Progenitor cell of endocrine pancreas (in vitro differentiated cells): ENCODE measurements around the gene MFAP4. TPM values are rescaled to one million over a fixed set of nuclear protein-coding genes. Genes with fewer than 3 reads are reported as not detected.

ENCODE experiments used
- DNase-seq: peaks from one replicate; pipeline ENCODE4 v3.0.0; 2021; ENCODE audit warnings: low spot score; ENCODE audit not compliant: unreplicated experiment
- H3K27ac Mint-ChIP-seq: 2 replicates; pipeline ENCODE4 v1.8.0; 2021; ENCODE audit warnings: mild to moderate bottlenecking, moderate library complexity, mixed read lengths
- H3K27me3 Mint-ChIP-seq: 2 replicates; pipeline ENCODE4 v1.8.0; 2021; ENCODE audit warnings: mixed read lengths
- H3K36me3 Mint-ChIP-seq: 2 replicates; pipeline ENCODE4 v1.8.0; 2022; ENCODE audit warnings: mixed read lengths; ENCODE audit not compliant: insufficient read depth
- H3K4me1 Mint-ChIP-seq: 2 replicates; pipeline ENCODE4 v1.8.0; 2021; ENCODE audit warnings: low read depth, mixed read lengths
- H3K4me3 Mint-ChIP-seq: 2 replicates; pipeline ENCODE4 v1.8.0; 2021; ENCODE audit warnings: low read depth, mild to moderate bottlenecking, moderate library complexity, mixed read lengths
- H3K9me3 Mint-ChIP-seq: 2 replicates; pipeline ENCODE4 v1.8.0; 2021; ENCODE audit warnings: low read depth, mixed read lengths
- total RNA-seq: library from RNA; stranded (reverse); gene quantifications from 2 replicates; pipeline ENCODE4 v1.2.1, GENCODE V29; 2021
- TF ChIP-seq, protein P1 (sequence below): fragments of 200-600 bp; sonication (generic); IDR thresholded peaks from one replicate; pipeline ENCODE4 v1.5.0; 2021; ENCODE audit warnings: antibody characterized with exemption, mild to moderate bottlenecking; ENCODE audit not compliant: unreplicated experiment

The MFAP4 gene
- total RNA-seq, 1 donor from 2014 or later: 2.3 TPM

DNA sequence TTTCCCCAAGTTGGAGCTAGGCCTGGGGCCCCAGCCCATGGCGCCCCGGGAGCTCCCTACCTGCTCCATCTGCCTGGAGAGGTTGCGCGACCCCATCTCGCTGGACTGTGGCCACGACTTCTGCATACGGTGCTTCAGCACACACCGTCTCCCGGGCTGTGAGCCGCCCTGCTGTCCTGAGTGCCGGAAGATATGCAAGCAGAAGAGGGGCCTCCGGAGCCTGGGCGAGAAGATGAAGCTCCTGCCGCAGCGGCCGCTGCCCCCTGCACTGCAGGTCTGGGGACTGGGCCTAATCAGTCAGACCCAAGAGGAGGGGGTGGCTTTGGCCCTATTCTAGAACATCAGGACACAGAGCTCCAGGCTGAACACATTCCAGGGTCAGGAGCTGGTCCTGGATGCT lies 25.5 kb upstream of the MFAP4 start:
- TF ChIP-seq, protein P1, sequence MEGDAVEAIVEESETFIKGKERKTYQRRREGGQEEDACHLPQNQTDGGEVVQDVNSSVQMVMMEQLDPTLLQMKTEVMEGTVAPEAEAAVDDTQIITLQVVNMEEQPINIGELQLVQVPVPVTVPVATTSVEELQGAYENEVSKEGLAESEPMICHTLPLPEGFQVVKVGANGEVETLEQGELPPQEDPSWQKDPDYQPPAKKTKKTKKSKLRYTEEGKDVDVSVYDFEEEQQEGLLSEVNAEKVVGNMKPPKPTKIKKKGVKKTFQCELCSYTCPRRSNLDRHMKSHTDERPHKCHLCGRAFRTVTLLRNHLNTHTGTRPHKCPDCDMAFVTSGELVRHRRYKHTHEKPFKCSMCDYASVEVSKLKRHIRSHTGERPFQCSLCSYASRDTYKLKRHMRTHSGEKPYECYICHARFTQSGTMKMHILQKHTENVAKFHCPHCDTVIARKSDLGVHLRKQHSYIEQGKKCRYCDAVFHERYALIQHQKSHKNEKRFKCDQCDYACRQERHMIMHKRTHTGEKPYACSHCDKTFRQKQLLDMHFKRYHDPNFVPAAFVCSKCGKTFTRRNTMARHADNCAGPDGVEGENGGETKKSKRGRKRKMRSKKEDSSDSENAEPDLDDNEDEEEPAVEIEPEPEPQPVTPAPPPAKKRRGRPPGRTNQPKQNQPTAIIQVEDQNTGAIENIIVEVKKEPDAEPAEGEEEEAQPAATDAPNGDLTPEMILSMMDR: no peak
- Mint-ChIP-seq H3K27ac (no peak overlapping the region), H3K4me1 (no peaks in the 10 kb centered on the region), H3K27me3 (peaks cover 15% of the 10 kb centered on the region), H3K36me3 (no peaks in the 10 kb centered on the region), H3K4me3 (no peak overlapping the region), H3K9me3 (no peaks in the 10 kb centered on the region)
- no peak for DNase-seq

DNA sequence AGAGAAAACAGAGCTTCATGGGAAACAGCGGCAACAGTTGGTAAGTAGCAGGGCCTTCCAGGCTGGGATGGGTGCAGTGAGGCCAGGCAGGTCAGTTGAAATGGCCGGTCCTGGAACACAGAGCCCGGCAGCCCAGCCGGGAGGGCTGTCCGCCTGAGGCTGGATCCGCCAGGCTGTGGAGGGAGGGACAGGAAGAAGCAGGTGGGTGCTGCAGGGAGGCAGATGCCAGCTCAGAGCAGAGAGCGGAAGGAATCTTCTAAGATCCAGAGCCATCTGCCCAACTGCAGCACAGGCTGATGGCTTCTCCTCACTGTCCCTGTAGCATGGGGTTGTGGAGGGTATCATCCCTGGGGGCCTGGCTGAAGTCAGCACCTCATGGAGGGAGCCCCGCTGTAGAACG lies 24.6 kb upstream of the MFAP4 start:
- DNase-seq: no peak
- Mint-ChIP-seq H3K4me1 (no peaks in the 10 kb centered on the region), H3K4me3 (no peak overlapping the region), H3K36me3 (no peaks in the 10 kb centered on the region), H3K27ac (no peak overlapping the region), H3K27me3 (peaks cover 15% of the 10 kb centered on the region), H3K9me3 (no peaks in the 10 kb centered on the region)
- TF ChIP-seq, protein P1: no peak

DNA sequence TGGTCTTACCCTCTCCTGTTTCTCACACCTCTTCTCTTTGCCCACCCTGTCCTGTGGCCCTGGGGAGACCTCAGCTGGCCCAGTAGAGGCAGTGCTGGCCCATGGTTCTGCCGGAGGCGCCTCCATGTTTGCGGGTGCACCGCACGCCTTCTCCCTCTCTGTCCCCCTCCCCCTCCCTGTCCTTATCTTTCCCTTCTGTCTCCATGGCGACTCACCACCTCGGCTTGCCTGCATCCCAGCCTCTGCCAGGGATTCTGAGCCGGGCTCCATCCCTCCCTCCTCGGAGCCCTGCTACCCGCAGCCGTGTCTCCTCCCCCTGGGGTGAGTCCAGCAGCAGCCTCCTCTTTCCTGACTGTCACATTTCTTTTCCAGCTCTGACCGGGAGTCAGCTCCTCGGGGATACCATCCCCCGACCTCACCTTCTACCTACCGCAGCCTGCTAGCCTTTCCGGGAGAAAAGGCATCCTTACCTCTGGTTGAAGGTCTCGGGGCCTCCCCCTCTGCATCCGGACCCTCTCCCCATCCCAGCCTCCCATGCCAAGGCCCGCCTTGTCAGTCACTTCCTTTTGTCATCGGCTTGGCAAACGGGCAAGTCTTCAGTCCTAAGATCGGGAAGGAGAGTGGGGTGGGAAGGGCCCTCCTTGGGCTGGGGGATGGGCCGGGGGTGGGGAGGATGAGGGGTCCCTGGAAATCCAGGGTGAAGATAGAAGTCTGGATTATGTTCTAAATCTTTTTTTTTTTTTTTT lies 24.1 kb upstream of the MFAP4 start, which contains the start of gene RNF112:
Gene RNF112 (plus strand): TSS at position 358 of the 746 bp plus-strand sequence. CDS start 177 bp downstream, at position 535.
- H3K27me3 Mint-ChIP-seq: peaks cover 15% of the 10 kb centered on the region
- H3K27ac Mint-ChIP-seq: no peak within 1 kb of the TSS
- no peak for DNase-seq
- H3K4me1 Mint-ChIP-seq: no peaks in the 10 kb centered on the region
- no peak within 1 kb of the TSS for H3K4me3 Mint-ChIP-seq
- TF ChIP-seq, protein P1: no peak
- H3K9me3 Mint-ChIP-seq: no peaks in the 10 kb centered on the region
- H3K36me3 Mint-ChIP-seq: no peaks in the 10 kb centered on the region

DNA sequence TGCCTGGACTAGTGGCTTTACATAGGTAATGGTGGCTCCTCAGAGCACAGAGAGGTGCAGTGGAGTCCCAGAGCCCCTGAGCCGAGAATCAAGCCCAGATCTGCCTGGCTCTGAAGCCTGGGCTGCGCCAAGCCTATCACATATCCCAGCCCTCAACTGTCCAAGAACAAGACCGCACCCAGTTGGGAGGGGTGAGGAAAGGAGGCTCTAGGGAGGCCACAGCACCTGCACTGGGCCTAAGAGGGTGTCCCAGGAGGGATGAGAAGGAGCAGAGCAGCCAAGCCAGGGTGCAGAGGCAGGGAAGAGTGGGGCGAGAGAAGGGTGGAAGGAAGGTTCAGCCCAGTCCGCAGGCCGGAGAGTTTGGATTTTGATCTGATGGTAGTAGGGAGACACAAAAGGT lies 23.1 kb upstream of the MFAP4 start:
- Mint-ChIP-seq H3K4me3 (no peak overlapping the region), H3K4me1 (no peaks in the 10 kb centered on the region), H3K36me3 (no peaks in the 10 kb centered on the region), H3K9me3 (no peaks in the 10 kb centered on the region), H3K27me3 (peaks cover 15% of the 10 kb centered on the region), H3K27ac (no peak overlapping the region)
- DNase-seq: no peak
- TF ChIP-seq, protein P1: no peak

DNA sequence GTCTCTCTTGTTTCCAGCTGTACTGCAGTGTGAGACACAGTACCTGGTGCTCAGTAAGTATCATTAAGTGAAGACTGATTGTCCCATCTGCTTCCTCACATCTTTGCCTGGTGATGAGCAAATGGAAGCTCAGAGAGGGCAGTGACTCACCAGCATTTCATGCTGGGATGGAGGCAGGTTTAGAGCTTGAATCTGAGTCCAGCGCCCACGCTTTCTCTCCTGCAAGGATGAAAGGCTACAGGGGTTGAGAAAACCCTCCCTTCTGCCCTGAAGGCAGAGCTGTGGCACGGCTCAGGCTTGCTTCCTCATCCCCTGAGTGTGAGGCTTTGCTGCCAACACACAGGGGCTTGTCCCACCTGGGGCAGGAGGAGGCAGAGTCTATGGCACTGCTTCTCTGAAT lies 22.5 kb upstream of the MFAP4 start:
- TF ChIP-seq, protein P1: no peak
- H3K36me3 Mint-ChIP-seq: no peaks in the 10 kb centered on the region
- no peak overlapping the region for H3K27ac Mint-ChIP-seq
- H3K4me1 Mint-ChIP-seq: no peaks in the 10 kb centered on the region
- H3K9me3 Mint-ChIP-seq: no peaks in the 10 kb centered on the region
- H3K4me3 Mint-ChIP-seq: no peak overlapping the region
- H3K27me3 Mint-ChIP-seq: peaks cover 15% of the 10 kb centered on the region
- DNase-seq: no peak
